GM12801 (cell line): ENCODE measurements around the gene TECTB.

Experiments
- CTCF ChIP-seq: IDR thresholded peaks from one replicate; pipeline ENCODE4 v1.5.1; 2011; ENCODE audit warnings: control low read depth; ENCODE audit not compliant: insufficient read length; ENCODE audit errors: extremely low read depth

The TECTB gene

GRCh38 chr10:112274831-112275230 is 8.4 kb upstream of the TECTB start:
- TF ChIP-seq CTCF = no peak

DNA sequence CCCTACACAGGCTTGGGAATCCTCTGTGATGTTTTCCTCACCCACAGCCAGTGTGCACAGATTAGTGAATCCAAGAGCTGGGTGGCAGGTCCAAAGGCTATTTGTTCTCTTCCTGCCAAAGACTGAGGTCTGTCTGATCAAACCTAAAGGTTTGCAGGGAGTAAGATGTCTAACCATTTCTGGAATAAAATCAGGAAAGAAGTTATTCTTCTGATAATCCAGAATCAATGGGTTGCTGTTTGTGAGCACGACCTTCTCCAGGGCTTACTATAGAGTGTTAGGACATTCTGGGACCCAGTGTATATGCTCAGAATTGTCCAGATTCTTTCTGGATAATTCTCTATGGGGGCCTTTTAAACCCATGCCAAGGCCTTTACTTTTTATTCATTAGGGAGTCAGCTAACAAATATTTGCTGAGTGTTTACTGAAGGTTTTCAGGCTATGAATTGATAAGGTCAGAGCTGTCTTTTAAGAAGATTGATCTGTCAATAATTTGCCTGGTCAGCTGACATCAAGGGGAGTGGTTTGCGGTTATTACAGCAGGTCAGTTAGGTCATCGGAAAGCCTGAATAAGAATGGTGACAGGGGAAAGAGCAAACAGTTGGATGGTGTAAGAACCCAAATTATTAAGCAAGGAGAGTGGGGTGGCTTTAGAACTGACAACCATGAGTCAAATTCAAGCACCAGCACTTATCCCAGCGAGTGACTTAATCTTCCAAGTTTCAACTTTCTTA is 7.5 kb upstream of the TECTB start:
- TF ChIP-seq CTCF = no peak

GRCh38 chr10:112278871-112279270 is 4.3 kb upstream of the TECTB start:
- TF ChIP-seq CTCF = no peak

- no peak for TF ChIP-seq CTCF
These were observed 3.8 kb upstream of the TECTB start for GRCh38 chr10:112279433-112279832.

- TF ChIP-seq CTCF = no peak
These were observed 2.8 kb upstream of the TECTB start for GRCh38 chr10:112280205-112280921.

DNA sequence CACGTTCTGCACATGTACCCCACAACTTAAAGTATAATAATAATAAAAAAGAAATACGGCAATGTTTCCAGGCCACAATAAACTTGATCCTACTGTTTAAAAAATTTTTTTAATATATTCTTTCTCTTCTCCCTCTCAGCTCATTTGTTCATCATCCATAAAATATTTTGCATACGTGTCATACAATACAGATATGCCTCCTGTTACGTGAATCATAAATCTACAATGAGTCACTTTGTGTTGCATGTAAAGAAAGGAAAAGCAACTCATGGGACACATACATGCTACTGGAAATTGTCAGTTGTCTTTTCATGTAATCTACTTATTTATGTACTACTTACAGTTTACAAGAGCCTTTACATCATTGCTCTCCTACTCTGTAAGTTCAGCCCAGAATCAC is 1.1 kb upstream of the TECTB start:
- TF ChIP-seq CTCF = no peak

GRCh38 chr10:112286837-112287818 is 3.9 kb downstream of the TECTB start:
- TF ChIP-seq CTCF = no peak
